Stimulated activated CD4-positive, alpha-beta T cell treated with anti-CD3 and anti-CD28 coated beads, Interleukin-1b, Interleukin-23, amount 100 ng/mL, for 1 hour (primary cell): ENCODE measurements around the gene ICAM4.
"Not testable (repeated sequence)": the region's sequence is repeated elsewhere in the genome, so short reads cannot be mapped to it uniquely, and the experiment has no call there.

Experiments
- DNase-seq, 2 donors: peaks; one replicate each; pipeline ENCODE4 v3.0.0-alpha.2; 2020; ENCODE audit warnings: low read depth in 2 of 2

ICAM4 gene

DNA sequence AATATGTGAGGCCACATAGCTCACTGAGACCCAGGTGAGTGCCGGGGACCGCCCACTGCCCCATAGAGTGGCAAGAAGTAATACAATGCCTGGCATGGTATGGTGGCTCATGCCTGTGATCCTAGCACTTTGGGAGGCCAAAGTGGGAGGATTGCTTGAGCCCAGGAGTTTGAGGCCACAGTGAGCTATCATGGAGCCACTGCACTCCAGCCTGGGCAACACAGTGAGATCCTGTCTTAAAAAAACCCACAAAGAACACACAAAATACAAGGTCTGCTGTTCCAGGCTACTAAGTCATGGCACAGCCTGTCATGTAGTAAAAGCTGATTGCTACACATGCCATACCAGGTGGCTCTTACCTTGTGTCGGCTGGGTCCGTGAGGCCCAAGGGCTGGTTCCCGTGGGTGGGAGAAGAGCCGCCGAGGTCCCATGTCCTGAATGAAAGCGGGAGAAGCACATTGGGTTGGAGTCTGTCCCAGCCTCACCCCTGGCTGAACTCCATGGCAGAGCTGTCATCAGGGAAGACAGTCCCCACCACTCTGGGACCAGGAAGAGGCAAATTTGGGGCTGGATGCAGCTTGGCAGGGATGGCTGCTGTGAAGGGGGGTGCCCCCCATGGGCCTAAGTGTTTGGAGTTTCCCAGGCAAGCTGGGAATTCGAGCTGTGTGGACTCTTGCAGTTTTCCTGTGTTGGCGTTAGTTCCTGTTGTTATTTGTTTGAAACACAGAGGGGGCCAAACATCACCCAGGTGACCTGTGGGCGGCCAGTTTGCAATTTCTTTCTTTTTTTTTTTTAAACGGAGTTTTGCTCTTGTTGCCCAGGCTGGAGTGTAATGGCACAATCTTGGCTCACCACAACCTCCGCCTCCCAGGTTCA, 32.3 kb downstream of the ICAM4 start:
- no peak for DNase-seq

- no peak for DNase-seq
Observed at GRCh38 chr19:10320602-10321416, 34.1 kb downstream of the ICAM4 start.

DNA sequence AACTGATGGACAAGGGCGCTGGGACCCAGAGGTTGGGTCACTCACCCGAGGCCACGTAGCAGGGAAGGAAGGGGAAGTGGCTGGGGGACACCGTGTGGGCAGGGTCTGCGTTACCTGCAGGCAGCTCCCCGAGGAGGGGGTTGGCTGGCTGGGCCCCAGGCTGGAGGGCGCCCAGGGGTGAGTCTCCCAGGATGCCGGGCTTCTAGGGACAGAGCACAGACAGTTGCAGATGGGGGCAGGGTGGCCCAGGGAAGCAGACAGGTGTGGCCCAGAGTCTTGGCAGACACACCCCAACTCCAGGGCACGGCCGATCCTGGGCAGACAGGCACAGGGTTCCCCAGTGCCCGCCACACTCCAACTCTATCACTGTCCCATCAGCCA, 34.7 kb downstream of the ICAM4 start:
- DNase-seq: no peak

DNA sequence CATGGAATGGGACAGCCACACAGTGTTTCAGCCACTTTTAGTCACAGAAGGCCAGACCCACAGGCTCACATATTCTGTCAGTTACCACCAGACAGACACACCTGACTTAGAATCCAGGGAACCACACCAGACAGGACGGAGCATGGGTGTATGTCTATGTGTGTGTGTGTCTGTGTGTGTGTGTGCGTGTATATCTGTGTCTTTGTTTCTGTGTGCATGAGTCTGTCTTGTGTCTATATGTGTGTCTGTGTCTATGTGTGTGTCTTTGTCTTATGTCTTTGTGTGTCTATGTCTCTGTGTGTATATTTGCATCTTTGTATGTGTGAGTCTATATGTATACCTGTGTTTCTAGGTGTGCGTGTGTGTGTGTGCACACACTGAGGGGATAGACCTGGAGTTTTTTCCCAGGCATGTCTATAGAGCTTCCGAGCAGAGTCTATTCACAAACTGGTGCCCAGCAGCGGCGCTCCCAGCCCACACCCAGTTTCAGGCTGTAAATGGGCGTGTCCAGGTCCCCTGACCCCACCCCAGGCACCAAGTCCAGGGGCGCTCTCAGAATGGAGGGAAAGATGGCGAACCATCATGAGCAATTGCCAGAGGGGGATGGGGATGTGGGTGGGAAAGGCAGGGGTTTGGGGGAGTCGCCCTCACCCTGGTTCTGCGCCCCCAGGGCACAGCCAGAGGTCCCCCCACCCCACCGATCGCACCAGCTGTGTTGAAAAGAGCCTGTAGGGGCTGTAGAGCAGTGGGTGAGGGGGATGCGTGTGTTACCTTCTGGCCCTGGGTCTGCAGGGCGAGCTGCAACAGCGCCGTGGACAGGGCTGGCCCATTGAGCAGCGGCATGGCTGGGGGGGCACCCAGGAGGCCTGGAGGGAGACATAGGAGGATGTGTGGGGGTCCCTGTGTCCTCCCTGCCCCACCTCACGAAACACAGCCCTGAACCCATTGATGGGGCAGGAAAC, 35.4 kb downstream of the ICAM4 start:
- DNase-seq: no peak

DNA sequence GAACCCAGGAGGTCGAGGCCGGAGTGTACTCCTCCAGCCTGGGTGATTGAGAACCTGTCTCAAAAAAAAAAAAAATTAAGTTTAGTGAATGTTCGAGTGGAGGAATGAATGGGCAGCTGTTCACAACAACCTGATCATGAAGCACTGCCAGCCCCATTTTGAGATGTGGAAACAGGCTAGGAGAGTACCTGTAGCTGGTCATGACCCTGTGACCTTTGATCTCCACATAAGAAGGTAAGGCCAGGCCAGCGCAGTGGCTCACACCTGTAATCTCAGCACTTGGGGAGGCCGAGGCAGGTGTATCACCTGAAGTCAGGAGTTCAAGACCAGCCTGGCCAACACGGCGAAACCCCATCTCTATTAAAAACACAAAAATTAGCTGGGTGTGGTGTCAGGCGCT, 39.0 kb downstream of the ICAM4 start:
- no peak for DNase-seq

GRCh38 chr19:10327793-10328192, 41.0 kb downstream of the ICAM4 start:
- no peak for DNase-seq

GRCh38 chr19:10328558-10329429, 42.0 kb downstream of the ICAM4 start:
- no peak for DNase-seq

GRCh38 chr19:10329555-10329954, 42.8 kb downstream of the ICAM4 start:
- no peak for DNase-seq

DNA sequence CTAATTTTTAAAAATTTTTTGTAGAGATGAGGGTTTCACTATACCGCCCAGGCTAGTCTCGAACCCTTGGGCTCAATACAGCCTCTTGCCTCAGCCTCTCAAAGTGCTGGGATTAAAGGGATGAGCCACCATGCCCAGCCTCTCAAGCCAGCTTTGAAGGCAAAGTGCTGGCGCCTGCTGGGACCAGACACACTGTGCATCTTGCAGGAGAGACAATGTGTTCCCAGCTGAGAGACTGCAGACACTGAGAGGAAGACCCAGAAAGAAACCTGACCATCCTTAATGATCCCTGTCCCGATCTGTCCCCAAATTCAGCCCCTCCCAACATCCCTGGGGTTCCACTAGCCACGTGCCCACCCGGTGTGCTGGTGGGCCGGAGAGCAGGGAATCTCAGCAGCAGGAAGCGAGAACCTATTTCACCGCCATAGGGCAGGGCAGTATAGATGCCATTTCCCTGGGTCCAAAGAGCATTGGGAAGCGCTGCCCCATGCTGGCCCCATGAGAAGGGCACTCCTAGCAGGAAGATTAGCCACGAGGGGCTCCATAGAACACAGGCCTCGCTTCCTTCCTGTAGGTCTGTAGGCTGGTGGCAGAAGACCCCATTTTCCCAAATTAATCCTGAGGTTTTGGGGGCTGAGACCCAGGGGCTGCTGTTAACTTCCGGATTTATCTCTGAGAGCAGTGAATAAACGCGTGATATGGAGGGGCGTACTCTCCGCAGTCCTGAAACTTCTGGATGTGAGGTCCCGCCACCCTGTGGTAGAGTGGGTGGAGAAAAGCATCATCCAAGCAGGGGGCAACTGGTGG, 45.6 kb downstream of the ICAM4 start:
- no peak for DNase-seq

- peak; percentile 97 for DNase-seq
Observed at GRCh38 chr19:10332965-10333757, 46.4 kb downstream of the ICAM4 start, which contains the start of gene RAVER1. TSS of gene RAVER1 (minus strand) at chr19:10333529. CDS start at chr19:10333507, 22 bp downstream.

DNA sequence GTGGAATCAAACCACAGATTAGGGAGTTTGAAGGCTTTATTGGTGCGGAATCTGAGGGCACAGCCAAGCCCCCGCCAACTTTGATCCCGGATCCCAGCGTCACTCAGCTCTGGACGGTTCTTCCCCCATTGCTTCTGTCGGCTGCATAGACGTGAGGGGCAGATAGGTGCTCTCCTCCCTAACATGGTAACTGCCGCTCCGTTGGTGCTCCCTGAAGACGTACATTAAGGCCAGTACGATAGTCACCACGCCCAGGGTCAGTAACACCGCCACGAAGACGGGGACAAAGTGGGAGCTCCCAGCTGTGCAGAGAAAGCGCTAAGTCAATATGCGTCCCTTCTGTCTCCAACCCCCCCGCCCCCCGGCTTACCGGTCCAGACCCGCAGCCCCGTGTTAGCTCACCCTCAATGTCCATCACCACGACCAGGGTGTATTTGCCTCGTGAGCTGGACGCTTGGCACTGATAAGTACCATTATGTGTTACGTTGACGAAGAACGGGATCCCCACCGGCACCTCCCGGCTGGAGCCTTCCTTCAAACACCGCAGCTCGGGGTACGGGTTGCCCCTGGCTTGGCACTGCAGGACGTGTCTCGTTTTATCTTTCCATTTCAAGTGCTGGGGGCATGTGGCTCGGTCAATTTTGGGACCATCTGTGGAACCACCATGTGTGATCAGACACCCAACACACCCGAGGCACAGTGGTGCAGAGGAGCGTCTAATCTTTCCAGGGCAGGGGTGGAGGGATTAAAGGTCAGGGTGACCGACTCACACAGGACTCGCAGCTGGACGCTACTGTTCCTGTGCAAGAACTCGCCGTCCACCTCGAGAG, 47.2 kb downstream of the ICAM4 start:
- DNase-seq: no peak

GRCh38 chr19:10334588-10335351, 48.0 kb downstream of the ICAM4 start:
- peak in 1 of 2 donors; percentile 26 for DNase-seq

DNA sequence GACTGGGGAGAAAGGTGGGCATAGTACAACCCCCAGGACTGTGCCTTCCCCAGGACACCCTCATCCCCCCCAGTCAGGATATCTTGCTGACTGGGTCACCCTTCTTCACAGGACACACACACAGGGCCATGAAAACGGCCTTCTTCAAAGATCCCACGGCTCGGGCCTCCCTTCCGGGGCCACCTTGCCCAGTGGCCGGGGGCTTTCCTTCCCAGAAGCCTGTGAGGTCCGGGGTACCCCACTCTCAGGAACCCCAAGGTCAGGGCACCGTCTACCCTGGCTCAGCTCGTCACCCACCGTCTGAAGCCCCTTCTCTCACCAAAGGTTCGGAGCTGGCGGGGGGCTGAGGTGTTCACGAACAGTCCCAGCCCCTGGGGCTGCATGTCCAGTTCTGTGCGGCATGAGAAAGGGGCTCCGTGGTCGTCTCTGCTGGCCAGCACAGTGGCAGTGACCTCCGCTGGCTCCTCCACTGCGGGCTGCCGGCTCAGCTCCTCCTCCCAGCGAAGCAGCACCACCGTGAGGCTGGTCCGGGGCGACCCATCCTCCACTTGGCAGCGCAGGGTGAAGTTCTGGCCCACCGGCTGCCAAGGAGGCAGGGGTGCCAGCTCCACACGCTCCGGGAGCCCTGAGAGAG, 48.7 kb downstream of the ICAM4 start:
- no peak for DNase-seq

- not testable (repeated sequence) for DNase-seq
Observed at GRCh38 chr19:10336725-10337124, 50.0 kb downstream of the ICAM4 start.
